Fibroblast of lung (primary cell): ENCODE measurements around the gene AREL1. TPM values are rescaled to one million over a fixed set of nuclear protein-coding genes. Genes with fewer than 3 reads are reported as not detected.

Source experiments
- DNase-seq, 2 donors: peaks; one replicate each; pipeline versions ENCODE4 v3.0.0 to v3.0.0-alpha.2; 2010; ENCODE audit warnings: low read depth in 2 of 2
- H2AFZ ChIP-seq: 2 replicates; pipeline ENCODE4 v1.5.1; 2012; ENCODE audit warnings: low read length, control low read depth, inconsistent platforms
- H3K27ac ChIP-seq: 2 replicates; pipeline ENCODE4 v1.5.1; 2011; ENCODE audit warnings: low read length, control low read depth; ENCODE audit not compliant: insufficient read depth
- H3K27me3 ChIP-seq: 2 replicates; pipeline ENCODE4 v1.5.1; 2011; ENCODE audit warnings: mild to moderate bottlenecking, low read length; ENCODE audit not compliant: control insufficient read depth, insufficient read depth
- H3K36me3 ChIP-seq: 2 replicates; pipeline ENCODE4 v1.5.1; 2011; ENCODE audit warnings: low read length; ENCODE audit not compliant: control insufficient read depth, insufficient read depth
- H3K4me1 ChIP-seq: 2 replicates; pipeline ENCODE4 v1.5.1; 2011; ENCODE audit warnings: low read length; ENCODE audit not compliant: control insufficient read depth, insufficient read depth; ENCODE audit errors: extremely low read depth
- H3K4me2 ChIP-seq: 2 replicates; pipeline ENCODE4 v1.5.1; 2011; ENCODE audit warnings: low read length, control low read depth; ENCODE audit not compliant: insufficient read depth; ENCODE audit errors: extremely low read depth
- H3K4me3 ChIP-seq, 4 experiments: fragments of 200-600 bp in 1 of 4; sonication (generic) in 1 of 4; replicated peaks in 1 of 4; 2 replicates each; pipeline ENCODE4 v1.5.1; 2011 to 2016; ENCODE audit warnings: low read length in 4 of 4, low read depth in 3 of 4, mild to moderate bottlenecking in 3 of 4, control low read depth in 2 of 4, inconsistent platforms in 1 of 4, mixed read lengths in 1 of 4; ENCODE audit not compliant: insufficient read depth in 1 of 4; ENCODE audit errors: control extremely low read depth in 1 of 4
- H3K79me2 ChIP-seq: 2 replicates; pipeline ENCODE4 v1.5.1; 2012; ENCODE audit warnings: mild to moderate bottlenecking, low read length, inconsistent platforms; ENCODE audit not compliant: control insufficient read depth, insufficient read depth
- H3K9ac ChIP-seq: 2 replicates; pipeline ENCODE4 v1.5.1; 2011; ENCODE audit warnings: mild to moderate bottlenecking, low read length, control low read depth; ENCODE audit not compliant: insufficient read depth
- H3K9me3 ChIP-seq: 2 replicates; pipeline ENCODE4 v1.5.1; 2012; ENCODE audit warnings: low read depth, low read length; ENCODE audit not compliant: control insufficient read depth, insufficient read depth
- H4K20me1 ChIP-seq: 2 replicates; pipeline ENCODE4 v1.5.1; 2011; ENCODE audit warnings: low read length; ENCODE audit not compliant: control insufficient read depth, insufficient read depth; ENCODE audit errors: extremely low read depth
- EZH2 ChIP-seq: IDR thresholded peaks from 2 replicates; pipeline ENCODE4 v1.5.1; 2012; ENCODE audit warnings: low read length, control low read depth, mild to moderate bottlenecking; ENCODE audit errors: missing control alignments
- polyA plus RNA-seq, 2 donors: library from polyadenylated mRNA; depleted of rRNA in 1 of 2; stranded (reverse) in 1 of 2; unstranded in 1 of 2; fragments of >200 nt; gene quantifications; 2 replicates each; pipeline ENCODE4 v1.2.1, GENCODE V29; 2011 to 2012; ENCODE audit warnings: missing spikeins in 1 of 2
- total RNA-seq: library from RNA; depleted of rRNA; stranded (reverse); fragments of >200 nt; gene quantifications from 2 replicates; pipeline ENCODE4 v1.2.1, GENCODE V29; 2014
- TF ChIP-seq, protein P1 (sequence below), 2 donors: IDR thresholded peaks in 1 of 2; conservative IDR thresholded peaks in 1 of 2; 1 replicate in 1 of 2; 2 replicates in 1 of 2; pipeline ENCODE4 v1.5.1; 2011 to 2012; ENCODE audit warnings: low read length in 2 of 2, control low read depth in 1 of 2, inconsistent platforms in 1 of 2, low read depth in 1 of 2, mild to moderate bottlenecking in 1 of 2

The AREL1 gene
- total and polyA plus RNA-seq, 2 donors (not counting 1 experiment from before 2014, with no cell fraction given) = 28.2 to 36.5 TPM

DNA sequence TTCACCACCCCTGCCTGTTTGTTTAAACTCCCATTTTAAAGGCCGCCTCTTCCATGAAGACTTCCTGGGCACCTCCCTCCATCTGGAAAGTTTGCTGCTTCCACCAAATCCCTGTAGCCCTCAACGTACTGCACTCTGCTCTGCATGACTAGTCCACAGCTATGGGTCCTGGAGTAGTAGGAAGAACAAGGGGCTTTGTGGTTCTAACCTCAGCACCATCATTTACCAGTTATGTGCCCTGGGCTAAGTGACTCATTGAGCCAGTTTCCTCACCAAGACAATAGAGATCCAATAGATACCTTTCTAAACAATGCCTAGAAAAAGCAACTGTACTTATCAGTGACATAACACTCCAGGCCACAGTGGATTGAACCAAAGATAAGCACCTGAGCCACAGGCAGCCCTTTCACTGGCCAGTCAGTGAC lies 92.4 kb downstream of the AREL1 start:
- TF ChIP-seq EZH2 = no peak
- TF ChIP-seq, protein P1, sequence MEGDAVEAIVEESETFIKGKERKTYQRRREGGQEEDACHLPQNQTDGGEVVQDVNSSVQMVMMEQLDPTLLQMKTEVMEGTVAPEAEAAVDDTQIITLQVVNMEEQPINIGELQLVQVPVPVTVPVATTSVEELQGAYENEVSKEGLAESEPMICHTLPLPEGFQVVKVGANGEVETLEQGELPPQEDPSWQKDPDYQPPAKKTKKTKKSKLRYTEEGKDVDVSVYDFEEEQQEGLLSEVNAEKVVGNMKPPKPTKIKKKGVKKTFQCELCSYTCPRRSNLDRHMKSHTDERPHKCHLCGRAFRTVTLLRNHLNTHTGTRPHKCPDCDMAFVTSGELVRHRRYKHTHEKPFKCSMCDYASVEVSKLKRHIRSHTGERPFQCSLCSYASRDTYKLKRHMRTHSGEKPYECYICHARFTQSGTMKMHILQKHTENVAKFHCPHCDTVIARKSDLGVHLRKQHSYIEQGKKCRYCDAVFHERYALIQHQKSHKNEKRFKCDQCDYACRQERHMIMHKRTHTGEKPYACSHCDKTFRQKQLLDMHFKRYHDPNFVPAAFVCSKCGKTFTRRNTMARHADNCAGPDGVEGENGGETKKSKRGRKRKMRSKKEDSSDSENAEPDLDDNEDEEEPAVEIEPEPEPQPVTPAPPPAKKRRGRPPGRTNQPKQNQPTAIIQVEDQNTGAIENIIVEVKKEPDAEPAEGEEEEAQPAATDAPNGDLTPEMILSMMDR (conservative IDR thresholded peaks at IDR 0.05 in 1 of 2, IDR thresholded peaks at IDR 0.05 in 1 of 2; ENCODE audit: low read depth in 1 of 2, low read length in 2 of 2) = no peak
- Histone ChIP-seq H3K27ac (peak overlapping the region; percentile 81), H3K9me3 (no peaks in the 10 kb centered on the region), H3K79me2 (no peaks in the 10 kb centered on the region), H2AFZ (no peak overlapping the region), H4K20me1 (no peaks in the 10 kb centered on the region), H3K4me3 (no peak overlapping the region), H3K9ac (no peak overlapping the region), H3K36me3 (no peaks in the 10 kb centered on the region), H3K4me2 (no peak overlapping the region), H3K27me3 (no peaks in the 10 kb centered on the region), H3K4me1 (peaks cover 41% of the 10 kb centered on the region)
- DNase-seq = peak; percentile 73 to 100

DNA sequence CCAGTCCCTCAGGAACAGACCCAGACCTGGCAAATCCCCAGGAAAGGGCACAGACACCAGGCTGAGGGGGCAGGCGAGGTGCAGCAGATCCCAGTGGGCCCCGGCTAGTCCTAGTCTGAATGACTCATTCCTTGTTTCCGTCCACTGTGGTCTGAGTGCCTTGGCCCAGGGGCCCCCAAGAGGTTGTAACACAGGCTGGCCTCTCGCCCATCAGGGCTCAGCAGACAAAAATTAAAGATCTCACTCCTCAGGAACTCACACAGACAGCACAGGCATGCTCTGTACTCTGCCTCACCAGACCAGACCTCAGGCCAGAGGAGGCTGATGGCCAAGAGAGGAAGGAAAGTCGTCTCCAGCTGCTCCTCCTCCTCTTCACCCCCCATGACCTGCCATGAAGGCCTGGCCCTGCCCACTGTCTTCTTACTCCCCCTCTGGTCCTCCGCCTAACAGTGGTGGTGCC lies 93.2 kb downstream of the AREL1 start:
- Histone ChIP-seq H3K4me1 (peaks cover 45% of the 10 kb centered on the region), H4K20me1 (no peaks in the 10 kb centered on the region), H3K36me3 (no peaks in the 10 kb centered on the region), H3K27ac (peak overlapping the region; percentile 81), H3K4me3 (no peak overlapping the region), H3K79me2 (no peaks in the 10 kb centered on the region), H3K4me2 (peak overlapping the region; percentile 68), H3K27me3 (no peaks in the 10 kb centered on the region), H2AFZ (no peak overlapping the region), H3K9ac (no peak overlapping the region), H3K9me3 (no peaks in the 10 kb centered on the region)
- TF ChIP-seq, protein P1 (conservative IDR thresholded peaks at IDR 0.05 in 1 of 2, IDR thresholded peaks at IDR 0.05 in 1 of 2; ENCODE audit: low read depth in 1 of 2, low read length in 2 of 2) = no peak
- no peak for TF ChIP-seq EZH2
- DNase-seq = peak; percentile 97 to 99

DNA sequence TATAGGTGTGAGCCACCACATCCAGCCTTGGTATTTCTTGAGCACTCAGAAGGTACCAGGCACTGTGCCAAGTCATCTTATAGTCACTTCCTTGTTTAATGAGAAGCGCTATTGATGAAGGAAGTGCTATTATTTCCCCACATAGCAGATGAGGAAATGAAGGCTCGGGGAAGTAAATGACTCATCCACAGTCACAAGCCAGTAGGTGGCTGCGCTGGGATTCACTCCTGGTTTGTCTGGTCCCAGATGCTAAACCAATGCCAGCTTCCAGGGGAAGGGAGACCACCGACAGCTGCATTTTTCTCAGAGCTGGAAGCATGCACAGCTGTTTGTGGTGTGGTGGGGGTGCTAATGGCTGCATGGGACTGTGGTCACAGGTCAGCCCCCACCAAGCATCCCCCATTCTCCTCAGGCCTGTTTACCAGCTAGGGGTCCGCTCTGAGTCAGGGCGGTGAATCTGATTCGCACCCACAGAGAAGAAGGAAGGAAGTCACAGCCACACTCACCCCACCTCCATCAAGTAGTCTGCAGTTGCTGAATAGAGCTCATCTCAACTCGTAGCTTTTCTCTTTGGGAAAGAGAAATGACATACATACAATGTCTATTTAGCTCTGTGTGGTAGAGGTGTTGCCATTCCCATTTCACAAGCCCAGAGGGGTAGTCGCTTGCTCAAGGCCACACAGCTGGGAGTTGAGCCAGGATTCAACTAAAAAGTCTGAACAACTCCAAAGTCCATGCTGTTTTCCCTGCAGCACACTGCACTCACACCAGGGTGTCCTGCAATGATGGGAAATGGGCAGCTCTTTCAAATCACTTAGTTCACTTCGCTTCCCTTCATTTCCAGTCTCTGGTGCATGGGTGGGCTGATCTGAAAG lies 94.6 kb downstream of the AREL1 start:
- DNase-seq = peak; percentile 70 to 77
- no peak overlapping the region for H2AFZ ChIP-seq

More for the DNA sequence above, 94.6 kb downstream of the AREL1 start:
- Histone ChIP-seq H3K4me1 (peaks cover 53% of the 10 kb centered on the region), H3K27ac (peak overlapping the region; percentile 79), H3K79me2 (peaks cover 5% of the 10 kb centered on the region), H4K20me1 (no peaks in the 10 kb centered on the region), H3K4me2 (peak overlapping the region; percentile 49), H3K27me3 (no peaks in the 10 kb centered on the region), H3K4me3 (no peak overlapping the region), H3K9me3 (no peaks in the 10 kb centered on the region), H3K9ac (no peak overlapping the region), H3K36me3 (no peaks in the 10 kb centered on the region)
- TF ChIP-seq EZH2 = no peak
- TF ChIP-seq, protein P1 (conservative IDR thresholded peaks at IDR 0.05 in 1 of 2, IDR thresholded peaks at IDR 0.05 in 1 of 2; ENCODE audit: low read depth in 1 of 2, low read length in 2 of 2) = peak in 1 of 2 donors; percentile 18
